ENCODE measurements around the gene ZGLP1.
A peak's percentile ranks its signal among the peaks of the same experiment; 100 is the strongest.
"Not testable (repeated sequence)": the region's sequence is repeated elsewhere in the genome, so short reads cannot be mapped to it uniquely, and the experiment has no call there.

ZGLP1 gene

DNA sequence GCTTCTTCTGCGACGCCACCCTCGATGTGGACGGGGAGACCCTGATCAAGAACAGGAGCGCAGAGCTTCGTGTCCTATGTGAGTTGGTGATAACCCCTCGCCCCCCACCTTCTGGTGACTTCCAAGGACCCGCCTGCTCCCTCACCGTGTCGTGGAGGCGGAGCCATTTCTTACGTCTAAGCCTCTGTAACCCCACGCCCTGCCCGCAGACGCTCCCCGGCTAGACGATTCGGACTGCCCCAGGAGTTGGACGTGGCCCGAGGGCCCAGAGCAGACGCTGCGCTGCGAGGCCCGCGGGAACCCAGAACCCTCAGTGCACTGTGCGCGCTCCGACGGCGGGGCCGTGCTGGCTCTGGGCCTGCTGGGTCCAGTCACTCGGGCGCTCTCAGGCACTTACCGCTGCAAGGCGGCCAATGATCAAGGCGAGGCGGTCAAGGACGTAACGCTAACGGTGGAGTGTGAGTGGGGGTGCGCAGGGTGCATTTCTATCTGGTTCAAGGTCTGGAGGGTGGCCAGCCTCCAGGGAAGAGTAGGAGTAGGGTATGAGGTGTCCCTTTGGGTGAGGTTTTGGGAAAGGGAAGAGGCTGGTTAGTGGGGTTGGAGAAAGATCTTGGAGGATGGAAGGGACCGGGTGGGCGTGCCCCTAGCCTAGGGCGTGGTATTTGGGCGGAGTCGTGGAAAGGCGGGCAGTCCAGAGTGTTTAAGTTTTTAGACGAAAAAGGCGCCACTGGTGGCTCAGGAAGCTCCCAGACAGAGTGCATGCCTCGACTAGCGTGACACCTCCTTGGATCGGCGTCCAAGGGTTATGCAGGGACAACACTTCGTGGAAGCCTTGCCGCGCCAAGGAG is 16.6 kb downstream of the ZGLP1 start:
- no peak for DNase-seq

DNA sequence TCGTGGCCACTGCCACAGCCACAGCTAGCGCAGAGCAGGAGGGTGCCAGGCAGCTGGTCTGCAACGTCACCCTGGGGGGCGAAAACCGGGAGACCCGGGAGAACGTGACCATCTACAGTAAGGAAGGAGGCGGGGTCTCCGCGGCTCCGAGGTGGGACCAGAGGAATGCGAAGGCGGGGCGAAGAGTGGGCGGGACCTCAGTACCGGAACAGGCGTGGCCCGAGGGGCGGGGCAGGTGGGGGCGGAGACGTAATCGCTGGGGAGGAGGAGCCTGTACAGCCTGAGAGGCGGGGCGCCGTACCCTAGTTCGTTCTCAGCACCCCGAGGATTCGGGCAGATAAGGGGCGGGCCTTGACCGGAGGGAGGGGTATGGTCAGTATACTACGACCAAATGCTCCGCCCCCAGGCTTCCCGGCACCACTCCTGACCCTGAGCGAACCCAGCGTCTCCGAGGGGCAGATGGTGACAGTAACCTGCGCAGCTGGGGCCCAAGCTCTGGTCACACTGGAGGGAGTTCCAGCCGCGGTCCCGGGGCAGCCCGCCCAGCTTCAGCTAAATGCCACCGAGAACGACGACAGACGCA is 17.3 kb downstream of the ZGLP1 start:
- DNase-seq, result peak in 1 of 2 experiments; percentile 36

DNA sequence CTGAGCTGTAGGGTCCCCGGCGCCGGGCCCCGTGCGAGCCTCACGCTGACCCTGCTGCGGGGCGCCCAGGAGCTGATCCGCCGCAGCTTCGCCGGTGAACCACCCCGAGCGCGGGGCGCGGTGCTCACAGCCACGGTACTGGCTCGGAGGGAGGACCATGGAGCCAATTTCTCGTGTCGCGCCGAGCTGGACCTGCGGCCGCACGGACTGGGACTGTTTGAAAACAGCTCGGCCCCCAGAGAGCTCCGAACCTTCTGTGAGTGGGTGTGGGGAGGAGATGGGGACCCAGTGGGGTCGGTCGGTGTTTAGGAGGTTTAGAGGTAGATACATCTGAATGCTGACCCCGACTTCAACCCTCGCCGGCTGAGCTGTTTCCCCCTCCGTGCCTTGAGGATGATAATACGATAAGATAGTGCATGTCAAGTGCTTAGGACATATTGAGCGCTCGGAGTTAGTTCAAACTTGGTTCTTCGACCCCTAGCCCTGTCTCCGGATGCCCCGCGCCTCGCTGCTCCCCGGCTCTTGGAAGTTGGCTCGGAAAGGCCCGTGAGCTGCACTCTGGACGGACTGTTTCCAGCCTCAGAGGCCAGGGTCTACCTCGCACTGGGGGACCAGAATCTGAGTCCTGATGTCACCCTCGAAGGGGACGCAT is 17.9 kb downstream of the ZGLP1 start:
- no peak for DNase-seq

DNA sequence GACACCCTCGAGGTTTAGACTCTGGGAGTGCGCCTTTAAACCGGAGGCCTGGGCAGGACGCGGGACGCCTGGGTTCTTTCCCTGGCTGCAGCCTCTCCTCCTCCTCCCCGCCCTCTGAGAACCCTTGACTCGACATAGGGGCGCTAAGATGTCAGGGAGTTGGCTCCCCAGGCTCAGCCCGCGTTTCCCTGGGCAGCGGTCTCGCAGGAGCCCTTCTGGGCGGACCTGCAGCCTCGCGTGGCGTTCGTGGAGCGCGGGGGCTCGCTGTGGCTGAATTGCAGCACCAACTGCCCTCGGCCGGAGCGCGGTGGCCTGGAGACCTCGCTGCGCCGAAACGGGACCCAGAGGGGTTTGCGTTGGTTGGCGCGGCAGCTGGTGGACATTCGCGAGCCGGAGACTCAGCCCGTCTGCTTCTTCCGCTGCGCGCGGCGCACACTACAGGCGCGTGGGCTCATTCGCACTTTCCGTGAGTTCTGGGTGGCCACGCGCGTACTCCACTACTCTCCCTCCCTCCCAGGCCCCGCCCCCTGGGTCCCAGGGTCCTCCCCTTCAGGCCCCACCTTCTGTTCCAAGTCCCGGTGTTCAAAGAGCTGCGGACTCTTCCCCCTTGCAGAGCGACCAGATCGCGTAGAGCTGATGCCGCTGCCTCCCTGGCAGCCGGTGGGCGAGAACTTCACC is 18.6 kb downstream of the ZGLP1 start:
- DNase-seq, result no peak

DNA sequence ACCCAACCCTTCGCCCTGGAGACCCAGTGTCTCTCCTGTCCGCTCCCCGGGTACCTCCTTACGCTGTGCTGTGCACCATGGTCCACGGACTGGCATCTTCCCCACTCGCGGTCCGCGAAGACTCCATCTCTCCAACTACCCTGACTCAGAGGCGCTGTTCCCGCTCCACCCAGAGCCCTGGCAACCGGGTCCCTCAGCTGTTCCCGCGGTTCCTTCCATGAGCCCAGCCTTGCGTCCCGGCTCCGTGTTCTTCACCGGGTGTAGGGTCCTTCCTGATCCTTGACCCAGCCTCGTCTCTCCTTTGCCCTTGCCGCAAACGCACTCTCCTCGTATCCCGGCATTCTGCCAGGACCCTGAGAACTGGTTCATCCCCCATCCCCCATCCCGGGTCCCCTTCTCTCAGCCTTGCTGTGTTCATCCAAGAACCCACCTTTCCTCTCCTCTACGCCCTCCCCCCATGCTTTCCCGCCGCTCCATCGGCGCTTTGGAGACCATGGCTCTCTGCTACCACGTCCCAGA is 19.2 kb downstream of the ZGLP1 start:
- no peak for DNase-seq

DNA sequence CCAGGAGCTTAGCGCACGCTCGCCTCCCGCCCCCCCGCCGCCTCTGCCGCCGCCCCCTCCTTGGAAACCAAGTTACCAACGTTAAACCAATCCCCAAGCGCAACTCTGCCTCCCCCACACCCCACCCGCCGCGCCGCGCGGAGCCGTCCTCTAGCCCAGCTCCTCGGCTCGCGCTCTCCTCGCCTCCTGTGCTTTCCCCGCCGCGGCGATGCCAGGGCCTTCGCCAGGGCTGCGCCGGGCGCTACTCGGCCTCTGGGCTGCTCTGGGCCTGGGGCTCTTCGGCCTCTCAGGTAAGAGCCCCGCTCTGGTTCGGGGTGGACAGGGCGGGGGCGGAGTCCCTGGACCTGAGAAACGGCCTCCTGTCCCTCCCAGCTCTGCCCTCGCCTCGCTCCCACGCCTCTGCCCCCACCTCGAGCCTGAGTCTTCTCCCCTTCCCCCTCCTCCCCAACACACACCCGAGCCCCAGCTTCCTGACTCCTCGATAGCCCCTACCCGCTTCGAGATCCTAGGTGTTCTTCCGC is 19.7 kb downstream of the ZGLP1 start, which contains the start of gene ICAM5:
Gene ICAM5 (plus strand): TSS at position 117 of the 521 bp plus-strand sequence. CDS start 92 bp downstream, at position 209.
- DNase-seq, result peak; percentile 43 to 47

DNA sequence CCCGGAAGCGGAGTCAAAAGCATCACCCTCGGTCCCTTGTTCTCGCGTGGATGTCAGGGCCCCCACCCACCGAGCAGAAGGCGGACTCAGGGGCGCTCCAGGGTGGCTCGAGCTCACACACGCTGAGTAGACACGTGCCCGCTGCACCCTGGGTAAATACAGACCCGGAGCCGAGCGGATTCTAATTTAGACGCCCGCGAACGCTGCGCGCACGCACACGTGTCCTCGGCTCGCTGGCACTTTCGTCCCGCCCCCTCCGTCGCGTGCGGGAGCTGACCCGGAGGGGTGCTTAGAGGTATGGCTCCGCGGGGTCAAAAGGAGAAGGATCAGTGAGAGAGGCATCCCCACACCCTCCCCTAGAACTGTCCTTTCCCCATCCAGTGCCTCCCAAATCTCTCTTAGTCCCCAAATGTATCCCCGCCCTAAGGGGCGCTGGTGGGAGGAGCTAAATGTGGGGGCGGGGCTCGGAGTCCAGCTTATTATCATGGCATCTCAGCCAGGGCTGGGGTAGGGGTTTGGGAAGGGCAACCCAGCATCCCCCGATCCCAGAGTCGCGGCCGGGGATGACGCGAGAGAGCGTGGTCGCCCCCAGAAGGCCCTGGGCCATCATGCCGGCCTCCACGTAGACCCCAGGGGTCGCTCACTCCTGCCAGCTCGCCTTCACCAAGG is 20.3 kb downstream of the ZGLP1 start:
- DNase-seq, result peak; percentile 60 to 69

DNA sequence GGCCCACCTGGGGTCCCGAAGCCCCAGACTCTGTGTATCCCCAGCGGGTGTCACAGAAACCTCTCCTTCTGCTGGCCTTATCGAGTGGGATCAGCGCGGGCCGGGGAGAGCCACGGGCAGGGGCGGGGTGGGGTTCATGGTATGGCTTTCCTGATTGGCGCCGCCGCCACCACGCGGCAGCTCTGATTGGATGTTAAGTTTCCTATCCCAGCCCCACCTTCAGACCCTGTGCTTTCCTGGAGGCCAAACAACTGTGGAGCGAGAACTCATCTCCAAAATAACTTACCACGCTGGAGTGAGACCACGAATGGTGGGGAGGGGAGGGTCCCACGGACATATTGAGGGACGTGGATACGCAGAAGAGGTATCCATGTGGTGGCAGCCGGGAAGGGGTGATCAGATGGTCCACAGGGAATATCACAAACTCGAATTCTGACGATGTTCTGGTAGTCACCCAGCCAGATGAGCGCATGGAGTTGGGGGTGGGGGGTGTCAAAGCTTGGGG is 20.9 kb downstream of the ZGLP1 start:
- DNase-seq, result peak; percentile 33 to 48

DNA sequence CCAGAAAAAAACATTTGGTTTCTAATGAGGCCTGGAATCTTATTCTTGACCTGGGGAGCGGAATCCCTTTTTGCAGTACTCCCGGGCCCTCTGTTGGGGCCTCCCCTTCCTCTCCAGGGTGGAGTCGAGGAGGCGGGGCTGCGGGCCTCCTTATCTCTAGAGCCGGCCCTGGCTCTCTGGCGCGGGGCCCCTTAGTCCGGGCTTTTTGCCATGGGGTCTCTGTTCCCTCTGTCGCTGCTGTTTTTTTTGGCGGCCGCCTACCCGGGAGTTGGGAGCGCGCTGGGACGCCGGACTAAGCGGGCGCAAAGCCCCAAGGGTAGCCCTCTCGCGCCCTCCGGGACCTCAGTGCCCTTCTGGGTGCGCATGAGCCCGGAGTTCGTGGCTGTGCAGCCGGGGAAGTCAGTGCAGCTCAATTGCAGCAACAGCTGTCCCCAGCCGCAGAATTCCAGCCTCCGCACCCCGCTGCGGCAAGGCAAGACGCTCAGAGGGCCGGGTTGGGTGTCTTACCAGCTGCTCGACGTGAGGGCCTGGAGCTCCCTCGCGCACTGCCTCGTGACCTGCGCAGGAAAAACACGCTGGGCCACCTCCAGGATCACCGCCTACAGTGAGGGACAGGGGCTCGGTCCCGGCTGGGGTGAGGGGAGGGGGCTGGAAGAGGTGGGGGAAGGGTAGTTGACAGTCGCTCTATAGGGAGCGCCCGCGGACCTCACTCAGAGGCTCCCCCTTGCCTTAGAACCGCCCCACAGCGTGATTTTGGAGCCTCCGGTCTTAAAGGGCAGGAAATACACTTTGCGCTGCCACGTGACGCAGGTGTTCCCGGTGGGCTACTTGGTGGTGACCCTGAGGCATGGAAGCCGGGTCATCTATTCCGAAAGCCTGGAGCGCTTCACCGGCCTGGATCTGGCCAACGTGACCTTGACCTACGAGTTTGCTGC is 22.5 kb downstream of the ZGLP1 start, which contains the start of gene ICAM4:
Gene ICAM4 (plus strand): TSS at position 153 of the 935 bp plus-strand sequence. CDS start 58 bp downstream, at position 211.
- no peak for DNase-seq

DNA sequence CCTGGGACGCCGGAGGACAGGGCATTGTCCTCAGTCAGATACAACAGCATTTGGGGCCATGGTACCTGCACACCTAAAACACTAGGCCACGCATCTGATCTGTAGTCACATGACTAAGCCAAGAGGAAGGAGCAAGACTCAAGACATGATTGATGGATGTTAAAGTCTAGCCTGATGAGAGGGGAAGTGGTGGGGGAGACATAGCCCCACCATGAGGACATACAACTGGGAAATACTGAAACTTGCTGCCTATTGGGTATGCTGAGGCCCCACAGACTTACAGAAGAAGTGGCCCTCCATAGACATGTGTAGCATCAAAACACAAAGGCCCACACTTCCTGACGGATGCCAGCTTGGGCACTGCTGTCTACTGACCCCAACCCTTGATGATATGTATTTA is 24.2 kb downstream of the ZGLP1 start:
- DNase-seq, result no peak

DNA sequence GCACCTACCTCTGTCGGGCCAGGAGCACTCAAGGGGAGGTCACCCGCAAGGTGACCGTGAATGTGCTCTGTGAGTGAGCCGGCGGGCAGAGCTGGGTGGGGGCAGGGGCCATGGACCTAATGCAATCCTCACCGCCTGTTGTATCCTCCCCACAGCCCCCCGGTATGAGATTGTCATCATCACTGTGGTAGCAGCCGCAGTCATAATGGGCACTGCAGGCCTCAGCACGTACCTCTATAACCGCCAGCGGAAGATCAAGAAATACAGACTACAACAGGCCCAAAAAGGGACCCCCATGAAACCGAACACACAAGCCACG is 24.7 kb downstream of the ZGLP1 start:
- DNase-seq, result no peak

DNA sequence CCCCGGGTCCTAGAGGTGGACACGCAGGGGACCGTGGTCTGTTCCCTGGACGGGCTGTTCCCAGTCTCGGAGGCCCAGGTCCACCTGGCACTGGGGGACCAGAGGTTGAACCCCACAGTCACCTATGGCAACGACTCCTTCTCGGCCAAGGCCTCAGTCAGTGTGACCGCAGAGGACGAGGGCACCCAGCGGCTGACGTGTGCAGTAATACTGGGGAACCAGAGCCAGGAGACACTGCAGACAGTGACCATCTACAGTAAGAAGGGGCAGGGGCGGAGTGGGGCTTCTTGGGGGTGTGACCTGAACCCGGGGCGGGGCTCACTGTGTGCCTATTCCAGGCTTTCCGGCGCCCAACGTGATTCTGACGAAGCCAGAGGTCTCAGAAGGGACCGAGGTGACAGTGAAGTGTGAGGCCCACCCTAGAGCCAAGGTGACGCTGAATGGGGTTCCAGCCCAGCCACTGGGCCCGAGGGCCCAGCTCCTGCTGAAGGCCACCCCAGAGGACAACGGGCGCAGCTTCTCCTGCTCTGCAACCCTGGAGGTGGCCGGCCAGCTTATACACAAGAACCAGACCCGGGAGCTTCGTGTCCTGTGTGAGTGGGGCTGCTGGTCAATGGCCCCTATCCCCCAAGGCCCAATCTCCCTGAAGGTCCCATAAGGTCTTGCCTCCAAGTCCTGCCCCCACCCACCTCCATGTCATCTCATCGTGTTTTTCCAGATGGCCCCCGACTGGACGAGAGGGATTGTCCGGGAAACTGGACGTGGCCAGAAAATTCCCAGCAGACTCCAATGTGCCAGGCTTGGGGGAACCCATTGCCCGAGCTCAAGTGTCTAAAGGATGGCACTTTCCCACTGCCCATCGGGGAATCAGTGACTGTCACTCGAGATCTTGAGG is 25.3 kb downstream of the ZGLP1 start:
- no peak for DNase-seq

DNA sequence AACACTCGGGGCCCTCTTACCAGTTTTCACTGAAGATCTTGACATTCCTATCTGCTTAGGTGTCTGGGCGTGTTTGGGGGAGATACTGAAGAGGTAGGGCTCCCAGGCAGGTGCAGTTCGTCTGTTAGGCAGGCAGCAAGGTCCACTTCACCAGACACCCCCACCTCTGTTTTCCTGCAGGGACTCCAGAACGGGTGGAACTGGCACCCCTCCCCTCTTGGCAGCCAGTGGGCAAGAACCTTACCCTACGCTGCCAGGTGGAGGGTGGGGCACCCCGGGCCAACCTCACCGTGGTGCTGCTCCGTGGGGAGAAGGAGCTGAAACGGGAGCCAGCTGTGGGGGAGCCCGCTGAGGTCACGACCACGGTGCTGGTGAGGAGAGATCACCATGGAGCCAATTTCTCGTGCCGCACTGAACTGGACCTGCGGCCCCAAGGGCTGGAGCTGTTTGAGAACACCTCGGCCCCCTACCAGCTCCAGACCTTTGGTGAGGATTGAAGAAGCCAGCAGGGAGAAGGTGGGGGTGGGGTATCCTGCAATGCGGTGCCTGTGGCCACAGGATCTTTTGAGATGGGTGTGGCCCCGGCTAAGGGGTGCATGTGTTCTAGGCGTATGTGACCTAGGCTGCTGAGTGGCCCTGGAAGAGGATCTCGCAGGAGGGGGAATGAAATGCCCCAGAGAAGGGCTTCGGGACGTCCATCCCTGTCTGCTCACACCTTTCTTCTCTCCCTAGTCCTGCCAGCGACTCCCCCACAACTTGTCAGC is 26.1 kb downstream of the ZGLP1 start:
- no peak for DNase-seq

DNA sequence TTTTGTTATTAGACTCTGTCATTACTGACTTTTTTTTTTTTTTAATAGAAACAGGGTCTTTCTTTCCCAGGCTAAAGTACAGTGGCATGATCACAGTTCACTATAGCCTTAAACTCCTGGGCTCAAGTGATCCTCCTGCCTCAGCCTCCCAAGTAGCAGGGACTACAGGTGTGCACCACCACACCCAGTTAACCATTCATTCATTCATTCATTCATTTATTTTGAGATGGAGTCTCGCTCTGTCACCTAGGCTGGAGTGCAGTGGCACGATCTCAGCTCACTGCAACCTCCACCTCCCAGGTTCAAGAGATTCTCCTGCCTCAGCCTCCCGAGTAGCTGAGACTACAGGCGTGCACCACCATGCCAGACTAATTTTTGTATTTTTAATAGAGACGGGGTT is 27.6 kb downstream of the ZGLP1 start:
- DNase-seq, result not testable (repeated sequence)

DNA sequence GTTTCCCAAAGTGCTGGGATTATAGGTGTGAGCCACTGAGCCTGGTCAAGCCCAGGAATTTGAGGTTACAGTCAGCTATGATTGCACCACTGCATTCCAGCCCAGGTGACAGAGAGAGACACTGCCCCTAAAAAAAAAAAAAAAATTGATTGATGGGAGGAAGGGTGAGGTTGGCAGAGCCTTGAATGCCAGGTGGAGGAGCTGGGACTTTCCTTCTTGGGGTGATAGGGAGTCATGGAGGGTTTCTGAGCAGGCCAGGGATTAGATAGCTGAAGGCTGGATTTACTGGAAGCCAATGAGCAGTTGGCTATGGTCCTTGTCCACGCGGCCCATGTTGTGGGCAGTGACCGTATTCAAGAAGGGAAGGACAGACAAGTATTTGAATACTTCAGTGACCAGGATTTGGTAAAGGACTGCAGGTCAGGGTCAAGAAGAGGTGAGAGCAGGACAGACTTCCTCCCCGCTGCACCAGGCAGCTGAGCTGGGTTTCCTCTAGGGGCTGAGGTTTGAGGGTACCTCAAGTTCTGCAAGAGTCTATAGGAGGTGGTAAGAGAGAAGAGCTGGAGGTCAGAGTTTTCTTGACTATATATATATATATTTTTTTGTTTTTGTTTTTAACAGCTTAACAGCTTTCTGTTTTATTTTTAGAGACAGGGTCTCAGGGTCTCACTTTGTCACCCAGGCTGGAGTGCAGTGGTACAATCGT is 29.7 kb downstream of the ZGLP1 start:
- DNase-seq, result no peak

DNA sequence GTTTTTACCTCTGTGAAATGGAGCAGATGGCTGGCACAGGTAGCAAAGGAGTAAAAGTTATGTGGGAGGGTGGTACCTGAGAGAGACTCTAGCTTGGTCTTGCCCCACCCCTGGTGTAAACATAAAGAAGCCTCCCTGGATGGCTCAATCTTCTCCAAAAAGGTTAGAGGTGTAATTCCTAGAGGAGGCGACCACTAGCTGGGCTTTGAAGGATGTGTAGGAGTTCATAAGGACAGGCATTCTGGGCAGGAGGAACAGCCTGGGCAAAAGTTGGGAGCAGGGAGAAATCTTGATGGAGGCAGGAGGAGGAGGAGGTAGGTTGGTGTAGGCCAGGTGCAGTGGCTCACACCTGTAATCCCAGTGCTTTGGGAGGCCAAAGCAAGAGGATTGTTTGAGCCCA is 30.7 kb downstream of the ZGLP1 start:
- DNase-seq, result no peak

DNA sequence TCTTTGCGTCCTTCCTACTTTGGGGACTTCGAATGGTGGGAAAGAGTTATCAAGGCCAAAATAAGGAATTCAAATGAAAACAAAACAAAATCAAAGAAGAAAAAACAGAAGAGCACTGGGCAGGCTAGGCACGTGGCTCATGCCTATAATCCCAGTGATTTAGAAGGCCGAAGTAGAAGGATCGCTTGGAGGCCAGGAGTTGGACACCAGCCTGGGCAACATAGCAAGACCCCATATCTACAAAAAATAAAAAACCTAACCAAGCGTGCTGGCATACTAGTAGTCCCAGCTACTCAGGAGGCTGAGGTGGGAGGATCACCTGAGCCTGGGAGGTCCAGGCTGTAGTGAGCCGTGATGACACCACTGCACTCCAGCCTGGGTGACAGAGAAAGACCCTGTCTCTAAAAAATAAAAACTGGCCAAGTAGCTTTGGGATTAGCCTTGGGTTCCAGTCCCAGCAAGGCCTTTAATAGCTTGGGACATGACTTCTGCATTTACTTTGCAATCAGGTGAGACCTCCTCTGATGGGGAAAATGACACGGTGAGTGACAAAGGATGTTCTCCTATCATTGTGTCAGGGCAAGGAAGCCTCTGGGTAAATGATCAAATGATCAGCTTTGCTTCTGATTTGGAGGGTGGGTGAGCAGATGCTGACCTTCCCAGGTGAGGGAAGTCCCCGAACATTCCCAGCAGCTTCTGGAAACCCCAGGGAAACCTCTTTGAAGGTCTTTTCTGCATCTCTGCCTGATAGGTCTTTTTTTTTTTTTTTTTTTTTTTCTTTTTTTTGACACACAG is 31.6 kb downstream of the ZGLP1 start:
- no peak for DNase-seq

All from NCI-H2081 (cell line).